ENCODE results near the gene TOMM22.

The TOMM22 gene

DNA sequence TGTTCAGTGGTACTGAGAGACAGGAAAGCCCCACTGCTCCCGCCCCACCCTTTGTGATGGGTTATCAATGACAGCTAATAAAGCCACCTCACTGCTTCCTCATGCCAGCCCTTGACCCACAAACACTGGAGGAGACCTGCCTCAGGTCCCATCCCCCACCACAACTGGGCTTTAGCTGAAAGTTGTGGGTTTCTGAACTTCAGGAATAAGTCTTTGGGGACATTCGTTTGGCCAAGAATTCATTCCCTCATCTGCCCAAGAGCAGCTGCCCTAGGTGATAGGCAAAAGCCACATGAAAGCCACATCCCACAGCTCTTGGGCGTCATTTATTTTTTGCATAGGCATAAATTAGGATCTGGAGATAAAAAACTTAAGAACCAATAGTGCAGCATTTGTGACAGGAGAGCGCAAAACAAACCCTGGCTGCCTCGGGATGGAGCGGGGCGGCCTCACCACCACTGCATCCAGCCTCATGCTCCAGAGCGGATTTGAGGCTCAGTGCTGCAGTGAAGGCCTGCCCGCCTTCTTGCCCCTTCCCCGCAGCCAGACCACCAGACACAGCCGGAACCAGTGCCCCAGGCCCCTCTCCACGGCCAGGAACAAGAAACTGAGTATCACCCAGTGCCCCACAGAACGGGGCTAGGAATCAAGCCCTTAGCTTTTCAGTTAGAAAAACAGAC is 52.8 kb downstream of the TOMM22 start:
- DNase-seq (ENCODE audit: low spot score) = no peak
